ENCODE measurements around the gene ZDHHC11.
"Not testable (repeated sequence)": the region's sequence is repeated elsewhere in the genome, so short reads cannot be mapped to it uniquely, and the experiment has no call there.

GRCh38 chr5:828194-828593 lies 22.6 kb downstream of the ZDHHC11 start:
- not testable (repeated sequence) for TF ChIP-seq CTCF (IDR thresholded peaks at IDR 0.05; ENCODE audit: poor library complexity); EZH2 (IDR thresholded peaks at IDR 0.05; ENCODE audit: borderline replicate concordance)
